Gastrocnemius medialis (tissue), 4 donors: ENCODE measurements around the gene COL1A1.

Experiments
- CTCF ChIP-seq, 5 experiments: fragments of 450-650 bp in 3 of 5; fragments of 200-600 bp in 2 of 5; sonication (generic) in 2 of 5; IDR thresholded peaks in 4 of 5; conservative IDR thresholded peaks in 1 of 5; 1 replicate in 4 of 5; 2 replicates in 1 of 5; pipeline ENCODE4 v1.5.1; 2016 to 2019; ENCODE audit warnings: antibody characterized with exemption in 5 of 5, mild to moderate bottlenecking in 3 of 5, moderate library complexity in 3 of 5
- POLR2A ChIP-seq, 2 donors: fragments of 450-650 bp; IDR thresholded peaks; one replicate each; pipeline ENCODE4 v1.6.1; 2017; ENCODE audit warnings: antibody characterized with exemption in 2 of 2, mild to moderate bottlenecking in 2 of 2, moderate library complexity in 2 of 2

- TF ChIP-seq POLR2A (IDR thresholded peaks at IDR 0.05): no peak
- no peak for TF ChIP-seq CTCF (IDR thresholded peaks at IDR 0.05 in 4 of 5, conservative IDR thresholded peaks at IDR 0.05 in 1 of 5)
Observed at GRCh38 chr17:50192144-50192617, 9.2 kb downstream of the COL1A1 start.
